ENCODE results near the gene GPR26.
A peak's percentile ranks its signal among the peaks of the same experiment; 100 is the strongest.
"Not testable (repeated sequence)": the region's sequence is repeated elsewhere in the genome, so short reads cannot be mapped to it uniquely, and the experiment has no call there.

The GPR26 gene

DNA sequence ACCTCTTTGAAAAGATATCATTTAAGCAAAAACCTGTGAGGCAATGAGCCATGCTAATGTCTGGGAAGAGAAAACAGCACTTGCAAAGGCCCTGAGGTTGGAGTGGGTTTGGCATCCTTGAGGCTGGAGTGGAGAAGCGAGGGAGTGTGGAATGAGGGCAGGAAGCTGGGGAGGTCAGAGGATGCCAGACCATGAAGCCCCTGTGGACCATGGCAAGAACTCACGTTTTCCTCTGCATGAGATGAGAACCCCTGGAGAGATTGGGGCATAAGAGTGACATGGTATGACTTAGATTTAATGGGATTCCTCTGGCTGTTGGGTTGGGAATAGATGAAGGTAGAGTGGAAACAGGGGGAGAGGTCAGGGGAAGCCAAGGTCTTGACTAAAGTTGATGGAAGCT lies 49.4 kb downstream of the GPR26 start:
- Mint-ChIP-seq H3K9me3 (no peaks in the 10 kb centered on the region), H3K4me1 (no peaks in the 10 kb centered on the region), H3K4me3 (no peak overlapping the region), H3K27me3 (no peaks in the 10 kb centered on the region), H3K27ac (no peak overlapping the region), H3K36me3 (no peaks in the 10 kb centered on the region)
- CTCF ChIA-PET, result no interaction called here
- DNase-seq, result no peak

DNA sequence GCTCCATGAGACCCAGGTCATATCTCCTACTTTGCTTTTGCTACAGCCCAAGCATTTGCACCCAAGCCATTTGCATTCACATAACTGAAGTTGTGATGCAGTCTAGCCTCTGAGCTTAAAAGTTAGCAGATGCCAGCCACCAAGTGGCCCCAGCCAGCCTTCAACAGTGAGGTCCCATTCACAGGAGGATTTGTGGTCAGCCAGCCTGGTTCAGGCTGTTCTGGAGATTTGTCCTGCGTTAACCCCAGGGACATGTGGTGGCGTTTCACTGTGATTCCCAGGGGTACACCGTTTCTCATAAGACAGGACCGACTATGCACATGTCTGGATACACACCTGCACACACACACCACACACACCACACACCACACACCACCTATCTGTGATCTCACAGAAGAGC lies 51.2 kb downstream of the GPR26 start:
- H3K9me3 Mint-ChIP-seq, result no peaks in the 10 kb centered on the region
- no peaks in the 10 kb centered on the region for H3K4me1 Mint-ChIP-seq
- no peak overlapping the region for H3K4me3 Mint-ChIP-seq
- no peak for DNase-seq
- no peaks in the 10 kb centered on the region for H3K36me3 Mint-ChIP-seq
- no peak overlapping the region for H3K27ac Mint-ChIP-seq
- no peaks in the 10 kb centered on the region for H3K27me3 Mint-ChIP-seq
- CTCF ChIA-PET, result interaction anchor here (1.3 kb wide), 1 partner anchor 42 kb away, joined by 3 read pairs; no protein-coding TSS in a partner anchor

DNA sequence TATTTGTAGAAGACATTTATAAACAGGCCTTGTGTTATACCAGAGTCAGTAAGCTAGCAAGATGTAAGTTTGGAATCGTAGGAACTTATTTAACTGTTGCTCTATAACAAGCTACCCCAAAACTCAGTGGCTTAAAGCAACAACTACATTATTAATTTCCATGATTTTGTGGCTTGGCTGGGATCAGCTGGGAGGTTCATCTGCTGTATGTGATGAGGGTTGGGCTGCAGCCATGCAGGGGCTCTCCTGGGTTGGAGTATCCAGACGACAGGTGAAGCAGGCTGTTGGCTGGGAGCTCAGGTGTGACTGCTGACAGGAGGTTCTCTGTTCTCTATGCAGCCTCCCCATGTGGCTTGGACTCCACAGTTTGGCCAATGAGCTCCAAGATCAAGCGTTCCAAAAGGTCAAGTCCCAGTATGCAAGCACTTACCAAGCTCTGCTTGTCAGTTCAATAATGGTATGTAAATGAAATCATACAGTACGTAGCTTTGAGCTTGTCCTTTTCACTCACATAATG lies 52.4 kb downstream of the GPR26 start:
- H3K36me3 Mint-ChIP-seq, result no peaks in the 10 kb centered on the region
- no peaks in the 10 kb centered on the region for H3K9me3 Mint-ChIP-seq
- DNase-seq, result no peak
- H3K4me1 Mint-ChIP-seq, result no peaks in the 10 kb centered on the region
- no peak overlapping the region for H3K4me3 Mint-ChIP-seq
- H3K27ac Mint-ChIP-seq, result peak overlapping the region; percentile 43
- no peaks in the 10 kb centered on the region for H3K27me3 Mint-ChIP-seq
- CTCF ChIA-PET, result interaction anchor here (0.9 to 1.3 kb wide), 2 partner anchors 43 to 247 kb away, joined by 3 read pairs; no protein-coding TSS in a partner anchor

DNA sequence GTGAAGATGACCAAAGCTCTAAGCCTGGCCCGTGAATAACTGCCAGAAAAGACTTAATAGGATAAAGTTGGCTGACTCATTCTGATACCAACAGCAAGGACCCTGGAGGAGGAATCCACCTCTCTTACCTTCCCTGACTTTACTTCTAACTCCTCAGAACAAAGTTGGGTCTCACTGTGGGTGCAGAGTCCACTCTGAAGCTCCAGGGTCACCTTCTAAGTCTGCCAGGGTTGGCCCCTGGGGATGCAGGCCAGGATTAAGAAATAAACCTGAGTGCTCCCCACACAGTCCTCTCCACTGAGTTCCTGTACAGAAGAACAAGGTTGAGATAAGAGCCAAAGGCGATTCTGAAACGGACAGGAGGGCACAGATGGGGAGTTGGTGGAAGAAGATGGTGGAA lies 54.4 kb downstream of the GPR26 start:
- no peak overlapping the region for H3K27ac Mint-ChIP-seq
- H3K4me3 Mint-ChIP-seq, result no peak overlapping the region
- DNase-seq, result no peak
- no peaks in the 10 kb centered on the region for H3K9me3 Mint-ChIP-seq
- no peaks in the 10 kb centered on the region for H3K36me3 Mint-ChIP-seq
- CTCF ChIA-PET, result no interaction called here
- no peaks in the 10 kb centered on the region for H3K27me3 Mint-ChIP-seq
- H3K4me1 Mint-ChIP-seq, result no peaks in the 10 kb centered on the region

DNA sequence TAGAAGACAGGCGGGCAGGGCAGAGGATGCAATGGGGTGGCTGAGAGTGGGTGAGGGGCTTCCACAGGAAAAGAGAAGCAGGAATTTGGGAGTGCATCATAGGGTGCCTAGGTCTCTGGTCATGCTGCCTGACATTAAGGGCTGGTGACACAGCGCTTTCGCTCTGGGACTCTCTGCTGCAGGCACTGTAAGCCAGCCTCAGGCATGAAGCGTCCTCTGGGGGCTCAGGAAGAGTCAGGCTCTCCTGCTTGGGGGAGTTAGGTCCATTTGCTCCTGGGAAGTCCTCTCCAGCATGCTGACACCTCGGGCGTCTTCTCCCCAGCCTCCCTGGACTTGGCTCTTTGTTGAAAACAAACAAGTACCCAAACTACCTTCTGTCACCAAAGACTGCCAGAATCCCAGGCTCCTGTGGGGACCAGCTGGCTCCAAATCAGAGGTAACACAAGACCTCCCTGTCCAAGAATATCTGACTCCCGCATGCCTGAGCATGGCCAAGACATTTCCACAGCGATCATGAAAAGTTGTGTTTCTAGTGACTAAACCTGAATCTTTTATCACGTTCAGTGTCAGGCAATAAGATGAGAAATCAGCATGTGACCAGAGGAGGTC lies 55.4 kb downstream of the GPR26 start:
- no peak for DNase-seq
- CTCF ChIA-PET, result no interaction called here
- H3K27ac Mint-ChIP-seq, result no peak overlapping the region
- no peaks in the 10 kb centered on the region for H3K9me3 Mint-ChIP-seq
- H3K27me3 Mint-ChIP-seq, result no peaks in the 10 kb centered on the region
- H3K4me1 Mint-ChIP-seq, result no peaks in the 10 kb centered on the region
- H3K36me3 Mint-ChIP-seq, result no peaks in the 10 kb centered on the region
- no peak overlapping the region for H3K4me3 Mint-ChIP-seq

DNA sequence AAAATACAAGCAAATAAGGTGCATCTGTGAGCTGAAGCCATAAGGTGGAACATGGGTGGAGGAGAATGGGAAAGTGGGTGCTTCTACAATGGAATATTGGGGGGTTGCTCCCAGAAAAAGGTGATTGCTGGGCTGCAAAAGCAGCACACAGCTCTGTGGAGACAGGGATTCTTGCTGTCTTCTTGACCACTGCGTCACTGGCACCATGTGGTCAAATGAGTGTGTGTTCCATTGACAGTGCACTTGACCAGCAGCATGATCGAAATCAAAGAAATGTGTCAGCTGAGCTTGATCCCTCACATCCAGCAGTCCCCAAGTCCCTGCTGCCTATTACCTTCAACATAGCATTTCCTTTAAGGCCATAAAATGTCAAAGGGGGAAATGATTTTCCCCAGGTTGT lies 56.2 kb downstream of the GPR26 start:
- Mint-ChIP-seq H3K9me3 (no peaks in the 10 kb centered on the region), H3K4me3 (no peak overlapping the region), H3K36me3 (no peaks in the 10 kb centered on the region), H3K4me1 (no peaks in the 10 kb centered on the region), H3K27ac (no peak overlapping the region), H3K27me3 (no peaks in the 10 kb centered on the region)
- no peak for DNase-seq
- CTCF ChIA-PET, result no interaction called here

DNA sequence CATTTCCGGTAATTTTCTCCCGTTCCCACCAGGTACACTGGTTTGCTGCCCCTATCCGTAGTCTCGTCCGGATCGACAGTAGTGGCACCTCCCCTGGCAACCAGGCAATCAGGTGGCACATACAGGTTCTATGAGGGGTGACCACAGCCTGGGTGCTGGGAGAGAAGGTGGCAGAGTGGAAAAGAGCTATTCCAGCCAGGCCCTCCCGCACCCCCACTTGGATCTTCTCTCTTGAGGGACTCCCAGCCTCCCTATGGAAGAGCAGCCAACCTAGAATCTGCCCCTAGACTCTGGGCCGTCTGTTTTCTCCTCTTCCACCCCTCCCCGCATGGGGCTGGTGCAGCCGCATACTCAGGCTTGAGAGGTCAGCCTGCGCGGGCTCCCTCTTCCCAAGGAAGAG lies 58.6 kb downstream of the GPR26 start:
- H3K27ac Mint-ChIP-seq, result no peak overlapping the region

DNA sequence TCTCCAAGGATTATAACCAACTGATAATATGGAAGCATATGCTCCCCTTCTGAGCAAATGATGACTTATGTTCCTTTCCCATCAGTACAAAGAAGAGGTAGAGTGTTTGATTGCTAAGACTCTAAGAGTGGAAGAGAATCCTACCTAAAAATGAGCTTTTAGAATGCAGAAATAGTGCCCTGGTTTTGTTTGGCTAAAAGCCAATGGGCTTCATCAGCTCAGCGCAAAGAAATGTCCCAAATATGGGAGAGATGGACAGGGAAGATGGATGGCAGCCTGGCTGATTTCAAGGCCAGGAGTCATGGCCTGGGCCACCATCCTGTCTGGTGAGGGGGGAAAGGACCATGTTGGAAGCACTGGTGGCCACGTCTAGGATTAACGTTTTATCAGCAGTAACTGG lies 60.2 kb downstream of the GPR26 start:
- no peaks in the 10 kb centered on the region for H3K27me3 Mint-ChIP-seq
- H3K4me3 Mint-ChIP-seq, result no peak overlapping the region
- DNase-seq, result no peak
- no peaks in the 10 kb centered on the region for H3K9me3 Mint-ChIP-seq
- H3K27ac Mint-ChIP-seq, result no peak overlapping the region
- no peaks in the 10 kb centered on the region for H3K36me3 Mint-ChIP-seq
- CTCF ChIA-PET, result no interaction called here
- H3K4me1 Mint-ChIP-seq, result no peaks in the 10 kb centered on the region

More for the DNA sequence above, 58.6 kb downstream of the GPR26 start:
- no peaks in the 10 kb centered on the region for H3K4me1 Mint-ChIP-seq
- H3K9me3 Mint-ChIP-seq, result no peaks in the 10 kb centered on the region
- H3K27me3 Mint-ChIP-seq, result no peaks in the 10 kb centered on the region
- no peak for DNase-seq
- CTCF ChIA-PET, result no interaction called here
- no peak overlapping the region for H3K4me3 Mint-ChIP-seq
- H3K36me3 Mint-ChIP-seq, result no peaks in the 10 kb centered on the region

DNA sequence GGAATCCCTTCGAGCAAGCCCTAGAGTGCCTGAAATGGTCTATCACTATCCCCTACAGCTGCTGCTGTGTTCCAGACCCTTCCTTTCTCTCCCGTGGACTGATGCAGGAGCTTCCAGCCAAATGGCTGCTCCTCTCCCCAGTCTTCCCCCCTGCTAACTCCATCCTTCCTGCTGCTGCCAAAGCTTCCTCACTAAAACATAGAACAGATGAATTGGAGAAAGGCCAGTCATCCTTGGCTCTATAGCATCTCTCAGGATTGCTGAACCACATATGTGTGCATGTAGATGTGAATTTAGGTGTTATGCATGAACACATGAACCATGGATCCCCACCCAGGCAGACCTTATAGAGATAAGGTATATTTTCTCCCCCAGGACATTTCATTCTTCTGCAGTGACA lies 60.7 kb downstream of the GPR26 start:
- H3K27ac Mint-ChIP-seq, result no peak overlapping the region
- H3K9me3 Mint-ChIP-seq, result no peaks in the 10 kb centered on the region
- no peaks in the 10 kb centered on the region for H3K36me3 Mint-ChIP-seq
- no peaks in the 10 kb centered on the region for H3K4me1 Mint-ChIP-seq
- DNase-seq, result no peak
- no peaks in the 10 kb centered on the region for H3K27me3 Mint-ChIP-seq
- CTCF ChIA-PET, result no interaction called here
- H3K4me3 Mint-ChIP-seq, result no peak overlapping the region

DNA sequence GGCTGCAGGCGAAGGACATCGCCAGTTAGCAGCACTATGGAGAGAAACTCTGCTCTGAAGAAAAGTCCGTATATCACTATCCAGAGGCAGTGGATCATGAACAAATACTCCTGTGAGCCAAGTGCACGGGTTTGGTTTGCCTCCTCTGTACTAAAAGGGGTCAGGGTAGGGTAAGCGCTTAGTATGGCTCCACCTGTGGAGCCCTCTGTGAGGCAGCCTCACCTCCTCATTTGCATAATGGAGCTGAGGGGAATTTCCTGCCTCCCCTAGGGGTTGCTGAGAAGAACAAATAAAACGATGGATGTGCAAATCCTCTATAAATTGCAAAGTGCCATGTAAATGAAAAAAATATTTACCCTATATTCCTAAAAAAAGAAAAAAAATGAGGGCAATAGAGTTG lies 63.4 kb downstream of the GPR26 start:
- Mint-ChIP-seq H3K4me1 (no peaks in the 10 kb centered on the region), H3K4me3 (no peak overlapping the region), H3K27me3 (no peaks in the 10 kb centered on the region), H3K36me3 (no peaks in the 10 kb centered on the region), H3K27ac (no peak overlapping the region), H3K9me3 (no peaks in the 10 kb centered on the region)
- DNase-seq, result no peak
- CTCF ChIA-PET, result no interaction called here

DNA sequence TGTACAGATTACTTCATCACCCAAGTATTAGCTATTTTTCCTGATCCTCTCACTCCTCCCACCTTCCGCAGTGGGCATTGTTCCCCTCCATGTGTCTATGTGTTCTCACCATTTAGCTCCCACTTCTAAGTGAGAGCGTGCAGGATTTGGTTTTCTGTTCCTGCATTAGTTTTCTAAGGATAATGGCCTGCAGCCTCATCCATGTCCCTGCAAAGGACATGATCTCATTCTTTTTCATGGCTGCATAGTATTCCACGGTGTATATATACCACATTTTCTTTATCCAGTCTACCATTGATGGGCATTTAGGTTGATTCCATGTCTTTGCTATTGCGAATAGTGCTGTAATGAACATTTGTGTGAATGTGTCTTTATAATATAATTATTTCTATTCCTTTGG lies 70.8 kb downstream of the GPR26 start:
- CTCF ChIA-PET, DNase-seq, H3K4me3 Mint-ChIP-seq, H3K27me3 Mint-ChIP-seq, H3K36me3 Mint-ChIP-seq, H3K9me3 Mint-ChIP-seq, H3K27ac Mint-ChIP-seq, H3K4me1 Mint-ChIP-seq: not testable (repeated sequence)

DNA sequence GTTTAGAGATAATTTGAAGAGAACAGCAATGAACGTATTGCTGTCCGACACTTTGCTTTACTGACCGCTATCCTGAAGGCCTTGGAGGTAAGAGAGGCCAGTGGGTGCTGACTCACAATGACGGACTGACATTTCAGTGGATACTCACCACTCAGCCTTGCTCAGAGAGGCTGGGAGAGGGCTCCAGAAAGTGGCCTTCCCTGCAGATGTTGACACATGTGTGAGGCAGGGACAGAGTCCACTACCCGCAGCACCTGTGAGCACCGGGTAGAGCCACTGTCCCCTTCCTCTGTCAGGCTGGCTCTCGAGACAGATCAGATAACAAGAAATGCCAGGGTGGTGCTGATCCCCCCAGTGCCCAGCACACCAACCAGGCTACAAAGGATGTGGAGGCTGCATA lies 75.0 kb downstream of the GPR26 start:
- Mint-ChIP-seq H3K4me3 (no peak overlapping the region), H3K27ac (no peak overlapping the region), H3K4me1 (no peaks in the 10 kb centered on the region), H3K36me3 (no peaks in the 10 kb centered on the region), H3K9me3 (peaks cover 1% of the 10 kb centered on the region), H3K27me3 (no peaks in the 10 kb centered on the region)
- CTCF ChIA-PET, result no interaction called here
- no peak for DNase-seq

DNA sequence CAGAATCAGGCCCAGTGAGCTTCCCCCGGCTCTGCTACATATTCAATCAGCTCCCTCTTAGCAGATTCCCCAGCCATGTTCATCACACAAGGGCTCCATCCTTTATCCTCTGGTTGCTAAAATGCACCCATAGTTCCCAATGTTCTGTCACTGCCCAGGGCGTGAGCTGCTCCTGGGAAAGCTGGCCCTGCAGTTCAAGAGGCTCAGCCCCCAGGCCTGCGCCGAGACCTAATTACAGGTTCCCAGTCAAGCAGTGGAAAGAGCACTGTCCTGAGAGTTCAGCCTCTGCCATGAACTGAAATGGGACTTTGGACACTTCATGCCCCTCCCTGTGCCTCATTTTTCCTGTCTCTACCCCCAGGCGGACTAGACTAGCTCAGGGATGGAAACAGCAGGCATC lies 75.6 kb downstream of the GPR26 start:
- H3K4me3 Mint-ChIP-seq, result no peak overlapping the region
- H3K27me3 Mint-ChIP-seq, result no peaks in the 10 kb centered on the region
- no peaks in the 10 kb centered on the region for H3K36me3 Mint-ChIP-seq
- no peak overlapping the region for H3K27ac Mint-ChIP-seq
- CTCF ChIA-PET, result no interaction called here
- no peaks in the 10 kb centered on the region for H3K9me3 Mint-ChIP-seq
- no peaks in the 10 kb centered on the region for H3K4me1 Mint-ChIP-seq
- no peak for DNase-seq

DNA sequence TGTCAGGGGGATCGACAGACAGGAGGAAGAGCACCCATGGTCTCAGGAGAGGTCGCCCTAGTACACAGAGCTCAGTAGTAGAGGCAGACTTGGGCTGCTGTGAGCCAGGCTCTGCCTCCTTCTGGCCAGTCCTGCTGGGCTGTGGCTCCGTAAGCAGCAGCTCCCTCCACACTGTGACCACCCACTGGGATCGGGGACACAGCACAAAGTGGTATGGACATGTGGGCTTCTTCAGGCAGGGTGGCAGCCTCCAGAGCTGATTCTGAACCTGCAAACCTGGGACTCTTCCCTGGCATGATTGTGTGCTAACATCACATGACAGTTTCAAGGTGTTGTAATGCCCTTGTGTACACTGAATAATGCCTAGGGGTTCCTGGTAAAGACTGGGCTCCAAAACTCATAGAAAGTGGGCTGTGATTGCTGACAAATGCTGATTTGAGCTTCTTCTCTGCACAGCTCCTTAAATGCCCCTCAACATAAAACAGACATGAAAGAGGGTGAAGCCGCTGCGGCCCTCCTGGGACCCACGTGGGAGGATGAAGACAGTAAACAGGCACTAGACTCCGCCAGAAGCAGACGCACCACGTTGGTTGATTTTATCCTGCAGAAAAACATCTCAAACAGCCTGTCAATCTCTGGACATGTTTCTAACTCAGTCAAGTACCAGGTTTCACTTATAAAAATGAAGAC lies 76.7 kb downstream of the GPR26 start:
- no peaks in the 10 kb centered on the region for H3K36me3 Mint-ChIP-seq
- H3K4me3 Mint-ChIP-seq, result no peak overlapping the region
- H3K27ac Mint-ChIP-seq, result no peak overlapping the region
- CTCF ChIA-PET, result no interaction called here
- no peaks in the 10 kb centered on the region for H3K4me1 Mint-ChIP-seq
- no peaks in the 10 kb centered on the region for H3K9me3 Mint-ChIP-seq
- no peaks in the 10 kb centered on the region for H3K27me3 Mint-ChIP-seq
- no peak for DNase-seq

DNA sequence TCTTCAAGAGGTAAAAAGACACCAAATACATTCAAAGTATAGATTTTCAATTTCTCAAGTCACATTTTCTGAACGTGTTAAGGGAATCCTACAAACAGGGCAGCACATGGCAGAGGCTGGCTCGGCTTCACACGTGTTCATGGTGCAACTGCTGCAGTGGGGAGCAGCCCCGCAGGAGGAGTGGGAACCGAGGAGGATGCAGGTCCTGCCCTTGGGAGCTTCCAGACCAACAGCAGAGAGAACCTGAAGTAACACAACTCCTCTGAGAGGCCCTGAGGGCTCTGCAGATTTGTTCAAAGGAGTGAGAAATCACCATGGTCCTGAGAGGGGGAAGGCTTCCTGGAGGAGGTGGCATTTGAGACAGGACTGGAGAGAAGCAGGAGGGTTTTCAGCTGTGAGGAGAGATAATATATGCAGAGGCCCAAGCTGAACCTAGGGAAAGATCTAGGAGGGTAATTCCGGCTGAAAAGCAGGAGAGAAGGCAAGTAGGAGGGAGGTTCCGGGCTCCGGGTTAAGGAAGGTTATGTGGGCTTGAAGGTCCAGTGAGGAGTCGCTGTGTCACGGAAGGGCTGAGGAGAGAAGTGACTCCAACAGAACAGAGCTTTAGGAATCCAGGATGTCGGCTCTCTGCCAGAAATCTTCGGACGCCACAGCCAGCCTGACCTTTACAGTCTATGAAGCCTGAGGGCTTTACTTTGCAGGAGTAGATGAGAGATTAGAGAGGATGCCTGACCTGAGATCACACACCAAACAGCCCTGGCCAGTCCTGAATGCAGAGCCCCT lies 77.5 kb downstream of the GPR26 start:
- Mint-ChIP-seq H3K4me1 (no peaks in the 10 kb centered on the region), H3K4me3 (no peak overlapping the region), H3K27me3 (no peaks in the 10 kb centered on the region), H3K36me3 (no peaks in the 10 kb centered on the region), H3K9me3 (no peaks in the 10 kb centered on the region), H3K27ac (no peak overlapping the region)
- DNase-seq, result no peak
- CTCF ChIA-PET, result no interaction called here
